Amniotic epithelial cell (primary cell): ENCODE results near the gene CTNND2.
"Not testable (repeated sequence)": the region's sequence is repeated elsewhere in the genome, so short reads cannot be mapped to it uniquely, and the experiment has no call there.

Source experiments
- DNase-seq: peaks from one replicate; pipeline ENCODE4 v3.0.0-alpha.2; 2010; ENCODE audit warnings: low read depth

The CTNND2 gene

DNA sequence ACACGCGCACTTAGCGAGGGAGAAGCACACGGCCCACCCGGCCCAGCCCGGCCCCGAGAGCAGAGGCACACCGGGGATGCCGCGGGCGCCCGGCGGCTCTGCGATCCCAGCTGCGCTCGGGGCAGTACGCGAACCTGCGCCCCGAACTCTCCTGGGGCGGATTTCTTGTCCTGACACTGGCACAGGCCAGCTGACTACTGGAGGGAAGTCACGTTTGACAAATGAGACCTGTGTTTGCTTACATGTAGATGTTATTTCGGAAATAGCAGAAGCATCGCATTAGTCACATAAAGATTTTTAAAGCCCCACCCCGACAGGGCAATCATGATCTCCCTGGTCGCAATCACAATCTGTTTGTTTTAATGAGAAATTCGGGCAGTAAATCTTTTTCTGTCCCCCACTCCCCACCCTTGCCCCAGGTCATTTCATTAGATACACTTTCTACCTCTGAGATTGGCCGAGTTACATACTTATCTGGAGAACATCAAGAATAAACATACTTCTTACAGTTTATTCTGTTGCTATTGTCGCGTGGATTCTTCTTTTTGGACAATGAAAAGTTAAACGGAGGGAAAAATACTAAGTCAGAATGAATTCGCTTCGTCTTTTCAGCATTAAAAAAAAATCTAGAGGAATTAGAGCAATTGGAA, 518.9 kb downstream of the CTNND2 start:
- DNase-seq, result no peak

DNA sequence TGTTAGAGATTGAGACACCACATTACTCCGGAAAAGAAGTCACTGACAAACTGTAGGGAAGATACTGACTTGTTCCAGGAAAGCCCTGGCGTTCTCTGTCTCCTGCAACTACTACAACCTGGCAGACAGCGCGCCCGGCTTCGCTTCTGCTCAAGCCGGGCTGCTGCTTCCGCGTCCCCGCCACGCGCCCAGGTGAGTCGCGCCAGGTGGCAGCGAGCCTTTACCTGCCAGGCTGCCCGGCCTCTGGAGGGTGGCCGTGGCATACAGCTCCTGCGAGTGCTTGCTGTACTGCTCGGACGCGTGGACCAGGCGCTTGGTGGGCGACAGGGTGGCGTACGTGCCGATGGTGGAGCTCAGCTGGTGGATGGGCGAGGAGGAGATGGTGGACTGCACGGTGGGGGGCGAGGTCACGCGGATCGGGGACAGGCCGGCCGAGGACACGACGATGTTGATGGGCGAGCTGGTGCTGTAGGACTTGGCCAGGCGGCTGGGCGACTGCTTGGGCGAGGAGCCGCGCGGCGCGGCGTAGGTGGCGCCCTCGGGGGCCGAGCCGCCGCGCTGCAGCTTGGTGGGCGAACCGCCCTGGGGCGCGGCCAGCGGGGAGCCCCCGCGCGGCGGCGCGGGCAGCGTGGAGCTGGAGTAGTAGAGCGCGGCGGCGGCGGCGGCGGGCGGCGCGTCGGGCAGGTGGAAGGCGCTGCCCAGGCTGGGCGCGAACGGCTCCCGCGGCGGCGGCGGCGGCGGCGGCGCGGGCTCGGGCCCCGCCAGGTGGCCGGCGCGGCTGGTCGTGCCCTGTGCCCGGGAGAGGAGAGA, 519.6 kb downstream of the CTNND2 start:
- DNase-seq, result no peak

DNA sequence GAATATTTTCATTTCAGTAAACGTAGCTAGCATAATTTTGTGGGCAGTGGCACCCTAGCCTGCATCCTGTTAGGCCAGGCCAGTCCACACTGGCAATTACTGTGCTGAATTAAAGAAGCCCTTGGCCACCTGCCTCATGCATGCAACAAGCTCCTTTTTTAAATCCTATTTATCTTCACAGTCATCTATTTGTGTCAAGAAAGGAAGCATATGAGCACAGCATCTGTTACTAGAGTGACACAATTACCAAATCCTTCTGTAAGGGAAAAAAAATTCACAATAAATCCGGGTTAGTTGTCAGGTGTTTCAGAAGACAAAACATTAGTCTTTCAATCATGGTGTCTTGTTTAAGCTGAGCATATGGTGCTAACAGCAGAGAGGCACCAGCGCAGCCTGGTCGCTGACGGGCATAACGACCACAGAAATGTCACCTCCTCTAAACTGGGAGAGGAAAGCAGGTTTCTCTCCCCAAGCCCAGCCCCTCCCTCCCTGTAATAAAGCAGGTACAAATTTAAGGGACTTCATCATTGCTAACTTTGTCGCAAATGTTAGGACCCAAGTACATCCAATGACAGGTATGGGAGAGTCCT, 520.6 kb downstream of the CTNND2 start:
- DNase-seq, result no peak

DNA sequence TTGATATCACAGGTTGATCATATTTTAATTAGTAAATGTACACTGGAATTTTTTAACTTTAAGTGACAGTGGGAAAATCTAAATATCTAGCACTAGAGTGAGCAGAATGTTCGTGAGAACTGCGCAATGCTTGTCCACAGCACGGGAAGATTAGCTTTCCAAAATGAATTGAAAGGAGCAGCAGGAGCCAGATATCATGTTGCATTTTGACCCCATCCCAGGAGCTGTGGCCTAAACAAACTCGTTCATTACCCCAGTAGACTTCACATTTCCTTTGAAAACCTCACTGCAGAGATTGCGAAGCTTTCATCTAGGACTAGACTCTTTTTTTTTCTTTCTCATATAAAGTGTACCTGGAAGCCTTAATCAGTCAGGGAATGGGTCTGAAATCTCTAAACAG, 525.8 kb downstream of the CTNND2 start:
- DNase-seq, result no peak

DNA sequence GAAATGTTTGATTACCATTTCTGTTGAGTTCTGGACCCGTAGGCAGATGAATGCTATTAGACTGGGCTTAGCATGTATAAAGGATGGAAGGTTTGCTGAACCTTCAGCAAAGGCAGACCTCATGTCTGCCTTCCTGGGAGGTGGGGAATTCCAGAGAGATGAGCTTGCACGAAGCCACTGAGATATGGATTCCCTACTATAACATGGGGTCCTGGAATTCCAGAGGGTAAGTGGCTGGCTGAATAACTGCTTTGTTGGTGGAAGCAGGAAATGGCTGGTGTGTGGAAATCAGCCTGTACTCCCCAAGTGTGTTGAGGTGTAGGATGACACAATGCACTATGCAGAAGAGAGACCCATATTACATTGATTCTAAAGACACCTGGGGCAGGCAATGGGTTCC, 526.4 kb downstream of the CTNND2 start:
- DNase-seq, result no peak

DNA sequence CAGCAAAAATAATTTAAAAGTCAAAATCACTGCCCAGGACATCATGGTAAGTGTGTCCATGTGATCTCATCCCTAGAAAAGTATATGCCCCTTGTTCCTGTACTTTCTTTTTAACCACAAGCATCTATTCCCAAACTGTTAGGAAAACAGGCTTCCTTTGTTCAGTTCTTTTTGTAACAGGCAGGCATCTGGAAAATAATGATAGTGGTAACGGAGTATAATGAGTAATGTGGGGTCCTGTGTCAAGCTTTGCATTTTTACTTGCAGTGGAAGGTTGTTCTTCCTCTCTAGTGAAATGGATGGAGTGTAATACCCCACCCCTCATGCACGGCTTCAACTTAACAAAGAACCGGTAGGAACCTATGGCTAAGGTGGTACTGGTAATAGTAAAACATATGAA, 532.1 kb downstream of the CTNND2 start:
- no peak for DNase-seq

DNA sequence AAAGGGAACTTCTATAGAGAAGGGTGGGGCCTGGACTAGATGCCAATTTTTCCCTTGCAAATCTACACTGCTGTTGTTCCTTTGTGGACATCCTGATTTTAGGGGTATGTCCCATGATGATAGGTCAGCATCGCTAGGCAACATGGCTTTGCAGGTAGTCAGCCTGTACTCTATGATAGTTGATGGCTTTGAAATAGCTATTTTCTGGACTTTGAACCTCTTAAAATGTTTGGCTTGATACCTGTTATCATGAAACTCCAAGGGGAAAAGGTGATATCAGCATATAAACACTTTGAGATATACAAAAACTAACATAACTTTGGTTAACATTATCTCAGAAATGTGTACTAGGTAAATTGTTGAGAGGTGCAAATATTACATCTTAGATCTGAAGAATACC, 533.2 kb downstream of the CTNND2 start:
- no peak for DNase-seq

DNA sequence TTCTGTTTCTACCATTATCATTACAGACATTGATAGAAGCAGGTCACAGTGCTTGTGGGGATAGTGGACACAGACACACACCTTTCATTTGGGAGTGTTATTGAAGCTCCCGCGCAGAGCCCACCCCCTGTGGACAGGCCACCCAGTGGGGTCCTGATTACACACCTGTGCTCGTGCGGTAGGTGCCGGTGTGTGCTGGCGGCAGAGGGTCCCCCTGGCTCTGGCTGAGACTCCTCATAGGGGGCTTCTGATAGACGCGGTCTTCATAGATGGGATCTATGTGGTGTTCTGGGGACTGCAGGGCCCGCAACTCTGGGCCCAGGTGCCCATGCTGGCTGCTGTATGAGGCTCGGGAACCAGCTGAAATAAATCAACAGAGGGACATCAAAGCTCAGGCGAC, 539.7 kb downstream of the CTNND2 start:
- no peak for DNase-seq

DNA sequence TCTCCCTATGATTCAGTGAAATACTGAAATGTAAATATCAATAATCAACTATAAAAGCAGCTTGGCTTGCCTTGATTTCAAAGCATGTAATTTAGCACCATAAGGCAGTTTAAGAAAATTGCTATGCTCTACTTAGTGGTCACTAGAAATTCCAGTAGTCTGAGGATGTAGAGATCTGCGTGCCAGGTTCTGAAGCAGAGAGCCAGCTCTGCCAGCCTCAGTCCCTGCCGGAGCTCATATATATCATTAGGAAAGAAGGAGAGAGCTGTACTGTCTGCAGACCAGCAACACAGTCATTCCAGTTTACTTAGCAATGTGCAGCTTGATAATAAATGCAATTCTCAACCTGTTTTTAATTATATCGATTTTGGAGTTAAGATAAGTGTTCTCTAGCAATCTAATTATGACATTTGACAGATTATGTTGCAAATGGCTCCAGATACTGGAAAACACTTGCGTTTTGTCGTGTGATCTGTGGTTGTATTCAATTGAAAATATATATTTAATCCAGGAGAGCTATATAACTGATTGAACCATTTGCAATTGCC, 540.5 kb downstream of the CTNND2 start:
- DNase-seq, result no peak

DNA sequence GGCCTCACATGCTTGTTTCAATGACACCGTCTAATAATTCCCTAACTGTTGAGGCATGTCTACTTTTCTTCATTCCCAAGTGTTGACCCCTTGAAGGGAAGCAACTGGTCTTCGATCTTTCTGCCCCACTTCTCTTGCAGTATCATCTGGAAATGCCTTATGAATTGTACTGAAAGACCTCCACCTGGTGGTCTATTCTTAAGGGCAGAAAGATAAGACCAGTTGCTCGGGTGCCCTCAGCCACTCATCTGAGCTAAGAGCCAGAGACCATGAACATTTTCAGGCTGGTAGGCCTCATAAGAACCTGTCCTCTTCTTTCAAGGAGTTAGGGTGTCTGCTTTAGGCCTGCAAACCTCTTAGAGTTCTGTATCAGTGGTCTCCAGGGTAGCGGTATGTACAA, 542.5 kb downstream of the CTNND2 start:
- no peak for DNase-seq

DNA sequence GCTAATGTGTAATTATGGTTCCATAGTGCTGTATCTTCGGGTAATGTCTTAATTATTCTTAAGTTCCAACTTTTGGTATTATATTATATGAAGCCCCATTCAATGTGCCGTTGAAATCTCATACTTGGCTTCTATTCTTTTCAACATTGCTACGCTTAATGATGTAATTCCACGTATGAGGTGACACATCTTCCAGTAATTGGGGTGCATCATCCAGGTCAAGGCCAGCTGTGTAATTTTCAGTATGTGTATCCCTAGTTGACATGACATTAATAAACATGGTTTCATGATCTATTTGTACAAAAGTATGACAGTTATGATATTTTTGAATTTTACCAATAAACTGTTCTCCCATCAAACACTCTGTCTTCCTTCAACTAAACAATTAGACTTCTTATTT, 546.3 kb downstream of the CTNND2 start:
- DNase-seq, result no peak

DNA sequence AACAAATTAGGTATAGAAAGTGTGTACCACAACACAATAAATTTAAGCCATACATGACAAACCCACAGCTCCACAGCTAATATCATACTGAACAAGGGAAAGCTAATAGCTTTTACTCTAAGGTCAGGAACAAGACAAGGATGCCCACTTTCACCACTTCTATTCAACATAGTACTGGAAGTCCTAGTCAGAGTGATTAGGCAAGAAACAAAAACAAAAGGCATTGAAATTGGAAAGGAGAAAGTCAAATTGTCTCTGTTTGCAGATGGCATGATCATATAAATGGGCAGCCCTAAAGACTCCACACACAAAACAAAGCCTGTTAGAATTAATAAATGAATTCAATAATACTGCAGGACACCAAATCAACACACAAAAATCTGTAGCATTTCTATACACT, 548.8 kb downstream of the CTNND2 start:
- no peak for DNase-seq

DNA sequence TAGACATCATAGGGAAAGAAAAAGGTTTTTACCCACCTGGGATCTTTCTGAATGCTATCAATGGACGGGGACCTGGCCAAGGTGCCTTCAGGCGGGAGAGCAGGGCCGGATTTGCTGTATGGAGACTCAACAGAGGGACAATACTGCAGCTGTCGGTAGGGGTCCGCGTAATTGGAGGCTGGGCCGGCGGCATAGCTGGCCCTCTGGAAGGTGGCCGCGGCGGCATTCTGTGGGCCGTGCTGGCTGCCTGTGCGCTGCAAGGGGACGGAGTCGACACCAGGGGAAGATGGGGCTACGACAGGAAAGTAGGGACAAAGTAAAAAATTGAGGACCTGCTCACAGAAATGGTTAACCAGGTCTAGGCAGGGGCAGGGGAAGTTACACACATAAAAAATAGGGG, 557.9 kb downstream of the CTNND2 start:
- DNase-seq, result no peak

DNA sequence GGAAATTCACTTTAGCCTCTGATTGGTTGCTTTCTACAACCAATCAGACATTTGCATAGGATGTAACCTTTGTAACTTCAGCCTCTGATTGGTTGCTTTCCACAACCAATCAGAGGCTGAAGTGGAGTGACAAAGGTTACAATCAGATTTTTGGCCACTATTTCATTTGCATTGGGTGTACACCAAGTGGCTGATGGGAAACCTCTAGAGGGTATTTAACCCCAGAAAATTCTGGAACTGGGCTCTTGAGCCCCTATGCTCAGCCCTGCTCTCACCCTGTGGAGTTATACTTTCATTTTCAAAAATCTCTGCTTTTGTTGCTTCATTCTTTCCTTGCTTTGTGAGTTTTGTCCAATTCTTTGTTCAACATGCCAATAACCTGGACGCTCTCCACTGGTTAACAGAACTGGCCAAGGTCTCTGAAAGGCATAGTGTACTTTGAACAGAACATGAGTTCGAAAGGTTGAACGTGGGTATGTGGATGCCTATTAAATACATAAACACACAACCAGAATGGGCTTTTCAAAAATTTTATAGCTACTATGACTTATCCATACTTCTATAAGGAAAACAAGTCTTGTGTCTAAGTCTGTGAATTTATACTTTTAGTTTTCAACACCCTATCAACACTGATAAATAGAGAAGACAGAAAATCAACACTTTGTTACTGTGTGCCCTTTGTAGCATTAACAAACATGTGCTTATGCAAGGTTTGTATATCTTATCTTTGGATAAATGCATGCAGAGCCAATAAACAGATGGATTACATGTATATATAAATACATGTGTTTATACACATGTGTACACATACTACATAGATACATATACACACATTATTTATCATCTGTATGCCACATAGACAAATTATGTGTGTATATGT, 568.1 kb downstream of the CTNND2 start:
- no peak for DNase-seq

DNA sequence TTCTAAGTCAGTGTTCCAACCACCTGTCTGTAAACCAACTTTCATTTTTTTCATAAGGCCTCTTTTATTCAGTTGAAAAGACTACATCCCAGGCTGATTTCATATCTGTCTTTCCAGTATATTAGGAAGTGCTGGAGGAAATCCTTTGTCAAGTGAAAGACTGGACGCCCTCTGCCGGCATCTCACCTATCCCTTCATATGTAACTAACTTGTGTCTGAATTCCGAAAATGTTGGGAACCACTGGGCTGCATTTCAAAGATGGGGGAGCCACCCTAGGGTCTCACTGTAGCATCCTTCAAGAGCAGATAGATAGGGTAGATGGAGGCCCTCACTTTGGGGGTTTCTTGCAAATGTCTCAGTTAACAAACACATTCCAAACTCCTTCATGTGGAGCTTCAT, 569.8 kb downstream of the CTNND2 start:
- no peak for DNase-seq

DNA sequence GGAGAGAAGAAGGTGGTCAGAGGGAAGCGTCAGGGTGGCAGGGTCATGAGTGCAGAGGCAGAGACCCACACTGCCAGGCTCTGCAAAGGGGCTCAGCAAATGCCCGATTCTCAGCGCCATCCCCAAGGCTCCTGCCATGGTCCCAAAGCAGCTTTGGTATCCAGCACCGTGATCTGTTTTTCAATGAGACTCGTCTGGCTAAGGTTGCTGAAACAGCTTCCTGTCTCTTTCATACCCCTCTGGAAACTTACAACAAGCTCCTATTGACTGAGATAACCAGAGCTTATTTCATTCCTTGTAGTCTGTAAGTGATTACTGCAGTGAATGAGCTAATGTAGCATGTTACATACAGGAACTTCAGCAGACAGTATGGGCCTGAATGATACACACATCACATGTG, 574.6 kb downstream of the CTNND2 start:
- DNase-seq, result no peak

DNA sequence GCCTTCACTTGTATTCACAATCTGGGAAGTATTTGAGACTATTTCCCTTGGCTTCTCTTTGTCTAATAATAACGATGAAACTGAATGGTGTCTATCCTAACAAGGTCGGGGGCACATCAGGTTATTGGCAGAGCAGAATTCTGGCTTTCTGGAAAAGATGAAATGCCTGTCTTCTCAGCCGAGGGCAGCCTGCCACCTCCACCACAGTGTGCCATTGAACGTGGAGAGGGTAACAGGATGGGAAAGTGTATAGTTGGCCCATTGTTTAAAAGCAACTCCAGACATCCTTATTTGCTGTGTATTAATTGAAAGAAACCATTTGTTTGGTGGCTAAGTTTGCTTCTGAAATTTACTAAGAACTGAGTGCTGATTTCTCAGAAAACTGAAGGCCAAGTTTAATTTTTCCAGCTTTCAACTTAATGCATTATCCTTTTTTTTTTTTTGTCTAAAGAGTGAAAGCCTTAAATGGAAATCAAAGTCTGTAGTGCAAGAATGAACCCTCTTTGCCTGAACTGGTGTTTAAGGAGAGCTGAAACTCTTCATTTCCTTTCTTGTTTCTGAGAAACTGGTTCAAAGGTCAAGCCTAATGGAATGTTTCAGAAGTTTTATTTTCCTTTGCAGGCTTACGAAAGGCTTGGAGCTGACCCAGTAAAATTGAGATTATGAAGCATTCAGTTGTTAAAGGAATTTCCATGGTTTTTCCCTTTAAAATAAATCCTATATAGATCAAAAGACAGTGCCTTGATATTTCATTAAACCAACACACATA, 579.5 kb downstream of the CTNND2 start:
- DNase-seq, result no peak

DNA sequence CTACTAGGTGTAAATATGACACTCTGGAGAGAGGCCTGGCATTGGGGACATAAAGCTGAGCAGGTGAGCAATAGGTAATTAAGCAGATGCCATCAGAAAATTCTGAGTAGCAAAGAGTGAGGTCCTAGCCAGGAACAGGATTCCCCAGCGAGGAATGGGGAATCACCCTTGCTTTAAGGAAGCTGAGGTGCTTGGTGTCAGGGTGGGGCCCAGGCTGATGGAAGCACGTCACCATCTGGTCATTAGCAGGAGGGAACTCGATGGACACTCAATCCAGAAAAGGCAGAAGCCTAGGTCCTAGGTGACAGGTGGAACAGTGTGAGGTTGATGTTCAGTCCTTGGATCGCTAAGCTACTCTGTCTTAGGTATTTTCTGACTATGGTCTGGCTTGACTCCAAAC, 580.5 kb downstream of the CTNND2 start:
- DNase-seq, result no peak

DNA sequence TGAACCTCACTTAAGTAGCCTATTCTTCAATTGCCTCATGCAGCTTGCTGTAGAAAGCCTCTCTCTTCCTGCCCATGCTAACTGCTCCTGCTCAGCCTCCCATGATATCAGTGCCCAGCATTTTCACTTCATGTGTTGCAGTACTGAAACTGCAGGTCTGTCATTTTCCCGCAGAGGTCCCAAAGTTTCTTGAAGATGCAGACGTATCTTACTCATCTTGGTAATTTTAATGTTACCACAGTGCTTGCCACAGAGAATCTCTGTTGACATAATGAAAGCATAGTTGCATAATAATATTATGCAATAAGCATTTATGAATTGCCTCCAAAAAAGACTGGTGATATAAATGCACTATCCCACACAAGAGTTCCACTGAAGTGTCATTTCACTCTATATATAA, 582.1 kb downstream of the CTNND2 start:
- no peak for DNase-seq

DNA sequence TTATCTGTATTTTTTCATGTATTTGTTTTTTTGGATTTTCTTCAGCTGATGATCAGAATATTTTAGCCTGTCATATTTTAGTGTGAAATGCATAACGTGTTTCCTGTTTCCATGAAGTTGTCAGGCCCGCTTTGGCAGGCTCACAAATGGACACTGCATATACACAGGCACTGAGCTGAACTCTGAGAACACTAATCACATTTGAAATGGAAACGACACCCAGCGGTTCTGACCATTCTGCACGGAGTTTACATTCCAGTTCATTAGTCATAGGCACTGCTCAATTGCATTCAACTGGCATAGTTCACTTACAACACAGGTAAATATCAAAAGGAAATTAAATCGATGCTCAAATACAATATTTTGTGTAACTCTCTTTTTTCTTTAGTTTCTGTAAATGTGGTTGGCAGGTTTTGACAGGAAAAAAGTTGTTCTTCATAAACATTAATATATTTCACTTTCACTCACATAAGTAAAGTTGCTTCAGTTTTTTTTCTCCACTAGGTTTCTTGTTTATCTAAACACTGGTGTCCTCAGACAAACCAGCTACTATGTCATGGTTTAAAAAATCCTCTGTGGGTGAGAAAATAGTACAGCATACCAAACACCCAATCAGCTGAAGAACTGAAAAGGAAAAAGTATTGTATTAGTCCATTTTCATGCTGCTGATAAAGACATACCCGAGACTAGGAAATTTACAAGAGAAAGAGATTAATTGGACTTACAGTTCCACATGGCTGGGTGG, 584.2 kb downstream of the CTNND2 start:
- no peak for DNase-seq

DNA sequence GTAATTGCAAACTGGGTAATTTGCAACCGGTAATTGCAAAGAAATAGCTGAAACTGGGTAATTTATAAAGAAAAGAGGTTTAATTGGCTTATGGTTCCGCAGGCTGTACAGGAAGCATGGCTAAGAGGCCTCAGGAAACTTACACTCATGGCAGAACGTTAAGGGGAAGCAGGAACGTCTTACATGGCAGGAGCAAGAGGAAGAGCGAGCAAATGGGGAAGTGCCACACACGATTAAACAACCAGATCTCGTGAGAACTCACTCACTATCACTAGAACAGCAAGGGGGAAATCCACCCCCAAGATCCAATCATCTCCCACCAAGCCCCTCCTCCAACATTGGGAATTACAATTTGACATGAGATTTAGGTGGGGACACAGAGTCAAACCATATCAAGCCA, 590.6 kb downstream of the CTNND2 start:
- not testable (repeated sequence) for DNase-seq
